Measurements from ENCODE around the gene MAML2. TPM values are rescaled to one million over a fixed set of nuclear protein-coding genes. Genes with fewer than 3 reads are reported as not detected.

The MAML2 gene
- total and polyA plus RNA-seq, 9 of the 15 experiments (the other 6 are each of a cell fraction or from before 2014, with no cell fraction given), result 0.79 to 6.8 (median 4.8) TPM

GRCh38 chr11:96196181-96196662, 146.8 kb downstream of the MAML2 start (continued):
- no peak for TF ChIP-seq THRB (CRISPR knock-in tag; conservative IDR thresholded peaks at IDR 0.05)

- no TSS peak for BruUV-seq (replicated peaks)
- ChIA-PET CTCF (ENCODE audit: low intra/inter-chr PET ratio) (no interaction called here), POLR2A (no interaction called here)
- in situ Hi-C loops (cut with MboI) (no loop called here), intact Hi-C loops (cut with micrococcal nuclease) (no loop called here)
- H3K4me1 ChIP-seq (replicated peaks in 1 of 2; ENCODE audit: control insufficient read depth in 2 of 2, insufficient read depth in 2 of 2, low read length in 2 of 2), result no peaks in the 10 kb centered on the region; a peak in 1 of 5 replicates
- H3K9ac ChIP-seq (ENCODE audit: insufficient read depth in 1 of 2, low read depth in 2 of 2, low read length in 2 of 2), result no peak overlapping the region
- no peaks in the 10 kb centered on the region for H4K20me1 ChIP-seq (replicated peaks; ENCODE audit: control insufficient read depth, insufficient read depth, low read length)
- FAIRE-seq (no peak), DNase-seq (ENCODE audit: extremely low read depth in 1 of 4, low spot score in 3 of 4) (no peak), ATAC-seq (no peak)
- no peaks in the 10 kb centered on the region for H3K9me3 ChIP-seq (replicated peaks; ENCODE audit: control insufficient read depth, insufficient read depth, low read depth, low read length)
- no peaks in the 10 kb centered on the region for H3K79me2 ChIP-seq (ENCODE audit: control insufficient read depth, insufficient read depth, low read length)
- 41% methylated on average over 3 of the region's 3 CpGs for WGBS (ENCODE audit: insufficient coverage, low coverage, missing lambda C conversion rate)
- H3K27me3 ChIP-seq (ENCODE audit: control insufficient read depth in 2 of 2, insufficient read depth in 2 of 2, low read length in 2 of 2), result no peaks in the 10 kb centered on the region
- no peaks in the 10 kb centered on the region for H3K36me3 ChIP-seq (ENCODE audit: control insufficient read depth, insufficient read depth, low read length)
- H3K27ac ChIP-seq (ENCODE audit: extremely low read depth, low read depth, low read length), result no peak overlapping the region
- H3K4me3 ChIP-seq, result no peak overlapping the region
- no peaks in the 10 kb centered on the region for H3K9me1 ChIP-seq (ENCODE audit: control insufficient read depth, insufficient read depth, low read length)
- no peak overlapping the region for H2AFZ ChIP-seq (ENCODE audit: low read depth, low read length)
- H3K4me2 ChIP-seq (ENCODE audit: insufficient read depth, low read length), result no peak overlapping the region
- TF ChIP-seq PHB2 (IDR thresholded peaks at IDR 0.05; ENCODE audit: low read depth), result no peak
- TF ChIP-seq MLLT1 (IDR thresholded peaks at IDR 0.05), result no peak
- no peak for TF ChIP-seq SAFB2 (IDR thresholded peaks at IDR 0.05; ENCODE audit: borderline replicate concordance, low read depth, low read length, severe bottlenecking)
- TF ChIP-seq CBX2 (IDR thresholded peaks at IDR 0.05; ENCODE audit: insufficient read depth, low read length, poor library complexity, severe bottlenecking), result no peak
- no peak for TF ChIP-seq HMBOX1 (IDR thresholded peaks at IDR 0.05)
- TF ChIP-seq NUFIP1 (IDR thresholded peaks at IDR 0.05; ENCODE audit: partially characterized antibody), result no peak
- no peak for TF ChIP-seq ARHGAP35 (IDR thresholded peaks at IDR 0.05; ENCODE audit: partially characterized antibody)
- TF ChIP-seq ZNF184 (CRISPR knock-in tag; IDR thresholded peaks at IDR 0.05), result no peak
- no peak for TF ChIP-seq CBX1 (IDR thresholded peaks at IDR 0.05; ENCODE audit: low read depth)
- no peak for TF ChIP-seq ZSCAN29 (IDR thresholded peaks at IDR 0.05)
- no peak for TF ChIP-seq BCLAF1 (IDR thresholded peaks at IDR 0.05; ENCODE audit: borderline replicate concordance in 1 of 2, control insufficient read depth in 1 of 2, low read depth in 2 of 2, low read length in 1 of 2)
- TF ChIP-seq L3MBTL2 (IDR thresholded peaks at IDR 0.05), result no peak
Measured at GRCh38 chr11:96195671-96196070, 147.3 kb downstream of the MAML2 start.

Data from K562 (cell line).